Measurements from ENCODE around the gene STK16. TPM values are rescaled to one million over a fixed set of nuclear protein-coding genes. Genes with fewer than 3 reads are reported as not detected.
A peak's percentile ranks its signal among the peaks of the same experiment; 100 is the strongest.

The STK16 gene
- total RNA-seq, 2 experiments from 2014 or later = 34.4 to 35.4 TPM

- no peak overlapping the region for H3K4me3 Mint-ChIP-seq
- peak overlapping the region; percentile 64 for H3K27ac Mint-ChIP-seq
- intact Hi-C loops (cut with micrococcal nuclease) = loop anchor here (5.0 kb wide), 1 partner anchor 49 kb away; the partner anchor contains the start of gene NHEJ1
- peaks cover 44% of the 10 kb centered on the region for H3K36me3 Mint-ChIP-seq (ENCODE audit: low read depth)
- peaks cover 43% of the 10 kb centered on the region for H3K4me1 Mint-ChIP-seq (ENCODE audit: low read depth)
- ChIA-PET POLR2A (interaction anchor here (2.0 kb wide), 1 partner anchor 39 kb away, joined by 7 read pairs; no protein-coding TSS in a partner anchor), CTCF (interaction anchor here (0.6 to 6.7 kb wide), 8 partner anchors 8 to 84 kb away, joined by 3 to 49 read pairs (median 4); partner anchors contain the start of genes NHEJ1 and SLC23A3)
- H3K27me3 Mint-ChIP-seq = no peaks in the 10 kb centered on the region
- ATAC-seq (no peak), DNase-seq (no peak)
- TF ChIP-seq CTCF (IDR thresholded peaks at IDR 0.05) = no peak
- H3K9me3 Mint-ChIP-seq = no peaks in the 10 kb centered on the region
These were observed 34.4 kb upstream of the STK16 start for GRCh38 chr2:219210886-219211362.

- POLR2A ChIA-PET = interaction anchor here (1.3 to 1.5 kb wide), 3 partner anchors 9 to 64 kb away, joined by 3 to 4 read pairs (median 3); no protein-coding TSS in a partner anchor
- Mint-ChIP-seq H3K9me3 (no peaks in the 10 kb centered on the region), H3K27me3 (no peaks in the 10 kb centered on the region), H3K4me1 (ENCODE audit: low read depth) (peaks cover 46% of the 10 kb centered on the region), H3K4me3 (no peak overlapping the region), H3K36me3 (ENCODE audit: low read depth) (peaks cover 48% of the 10 kb centered on the region), H3K27ac (no peak overlapping the region)
- no peak for ATAC-seq
- no peak for DNase-seq
- no peak for TF ChIP-seq CTCF (IDR thresholded peaks at IDR 0.05)
- CTCF ChIA-PET = interaction anchor here (3.4 to 6.7 kb wide), 3 partner anchors 40 to 82 kb away, joined by 13 to 49 read pairs (median 22); partner anchors contain the start of genes NHEJ1 and SLC23A3
- intact Hi-C loops (cut with micrococcal nuclease) = loop anchor here (5.0 kb wide), 1 partner anchor 51 kb away; the partner anchor contains the start of gene NHEJ1
These were observed 32.3 kb upstream of the STK16 start for GRCh38 chr2:219213026-219213415.

- DNase-seq (no peak), ATAC-seq (no peak)
- H3K4me1 Mint-ChIP-seq (ENCODE audit: low read depth) = peaks cover 41% of the 10 kb centered on the region
- intact Hi-C loops (cut with micrococcal nuclease) = loop anchor here (5.0 kb wide), 1 partner anchor 51 kb away; the partner anchor contains the start of gene NHEJ1
- no peaks in the 10 kb centered on the region for H3K9me3 Mint-ChIP-seq
- H3K27ac Mint-ChIP-seq = no peak overlapping the region
- H3K4me3 Mint-ChIP-seq = no peak overlapping the region
- POLR2A ChIA-PET = interaction anchor here (1.5 kb wide), 1 partner anchor 13 kb away, joined by 4 read pairs; no protein-coding TSS in a partner anchor
- no peak for TF ChIP-seq CTCF (IDR thresholded peaks at IDR 0.05)
- peaks cover 49% of the 10 kb centered on the region for H3K36me3 Mint-ChIP-seq (ENCODE audit: low read depth)
- H3K27me3 Mint-ChIP-seq = no peaks in the 10 kb centered on the region
- CTCF ChIA-PET = interaction anchor here (3.4 to 6.7 kb wide), 3 partner anchors 41 to 82 kb away, joined by 13 to 49 read pairs (median 22); partner anchors contain the start of genes NHEJ1 and SLC23A3
These were observed 31.7 kb upstream of the STK16 start for GRCh38 chr2:219213486-219214071.

GRCh38 chr2:219214141-219214540 lies 31.1 kb upstream of the STK16 start:
- peaks cover 51% of the 10 kb centered on the region for H3K36me3 Mint-ChIP-seq (ENCODE audit: low read depth)
- no peak for ATAC-seq
- no peaks in the 10 kb centered on the region for H3K27me3 Mint-ChIP-seq
- POLR2A ChIA-PET = interaction anchor here (1.0 to 3.8 kb wide), 2 partner anchors 14 to 35 kb away, joined by 3 to 15 read pairs; no protein-coding TSS in a partner anchor
- H3K4me1 Mint-ChIP-seq (ENCODE audit: low read depth) = peaks cover 38% of the 10 kb centered on the region
- H3K9me3 Mint-ChIP-seq = no peaks in the 10 kb centered on the region
- CTCF ChIA-PET = interaction anchor here (1.1 to 6.7 kb wide), 3 partner anchors 37 to 81 kb away, joined by 3 to 49 read pairs (median 13); partner anchors contain the start of gene SLC23A3
- no peak for DNase-seq
- H3K27ac Mint-ChIP-seq = no peak overlapping the region
- no peak overlapping the region for H3K4me3 Mint-ChIP-seq
- TF ChIP-seq CTCF (IDR thresholded peaks at IDR 0.05) = no peak
- intact Hi-C loops (cut with micrococcal nuclease) = loop anchor here (5.0 kb wide), 1 partner anchor 52 kb away; the partner anchor contains the start of gene NHEJ1
